Neuronal stem cell (in vitro differentiated cells): Measurements from ENCODE around the gene S100A11.

Source experiments
- DNase-seq: peaks from one replicate; pipeline ENCODE4 v3.0.0-alpha.2; 2013; ENCODE audit warnings: low spot score
- H2AFZ ChIP-seq: one replicate; pipeline ENCODE4 v1.6.1; 2013; ENCODE audit warnings: mild to moderate bottlenecking, low read length, inconsistent platforms
- H2AK5ac ChIP-seq: 2 replicates; pipeline ENCODE4 v1.6.1; 2013; ENCODE audit warnings: low read depth, mild to moderate bottlenecking, inconsistent platforms, low read length, moderate library complexity, mixed read lengths
- H2BK120ac ChIP-seq: 2 replicates; pipeline ENCODE4 v1.6.1; 2013; ENCODE audit warnings: low read depth, mild to moderate bottlenecking, inconsistent platforms, low read length, moderate library complexity, mixed read lengths
- H2BK12ac ChIP-seq: one replicate; pipeline ENCODE4 v1.6.1; 2013; ENCODE audit warnings: low read length, inconsistent platforms
- H2BK15ac ChIP-seq: 2 replicates; pipeline ENCODE4 v1.6.1; 2013; ENCODE audit warnings: mild to moderate bottlenecking, low read length, inconsistent platforms, mixed read lengths
- H2BK5ac ChIP-seq: one replicate; pipeline ENCODE4 v1.6.1; 2013; ENCODE audit warnings: inconsistent platforms, mild to moderate bottlenecking, low read length, moderate library complexity
- H3K14ac ChIP-seq: one replicate; pipeline ENCODE4 v1.6.1; 2013; ENCODE audit warnings: low read length, inconsistent platforms
- H3K18ac ChIP-seq: 2 replicates; pipeline ENCODE4 v1.6.1; 2013; ENCODE audit warnings: low read length, inconsistent platforms
- H3K23ac ChIP-seq: 2 replicates; pipeline ENCODE4 v1.6.1; 2013; ENCODE audit warnings: low read depth, mild to moderate bottlenecking, mixed read lengths, low read length, inconsistent platforms; ENCODE audit not compliant: poor library complexity
- H3K27ac ChIP-seq: replicated peaks from 3 replicates; pipeline ENCODE4 v1.5.1; 2013; ENCODE audit warnings: low read length, inconsistent platforms
- H3K27me3 ChIP-seq, 3 experiments: 2 replicates each; pipeline ENCODE4 v1.6.1; 2013; ENCODE audit warnings: low read length in 3 of 3, mild to moderate bottlenecking in 2 of 3, inconsistent platforms in 1 of 3, low read depth in 1 of 3, mixed read lengths in 1 of 3, moderate library complexity in 1 of 3; ENCODE audit not compliant: control insufficient read depth in 3 of 3, insufficient read depth in 3 of 3
- H3K36me3 ChIP-seq, 2 donors: replicated peaks in 1 of 2; 2 replicates each; pipeline ENCODE4 v1.6.1; 2013; ENCODE audit warnings: low read length in 2 of 2; ENCODE audit not compliant: control insufficient read depth in 2 of 2, insufficient read depth in 2 of 2
- H3K4ac ChIP-seq: 2 replicates; pipeline ENCODE4 v1.6.1; 2013; ENCODE audit warnings: inconsistent platforms, mild to moderate bottlenecking, low read length, moderate library complexity
- H3K4me1 ChIP-seq, 2 donors: 1 replicate in 1 of 2; 2 replicates in 1 of 2; pipeline ENCODE4 v1.6.1; 2013; ENCODE audit warnings: low read length in 2 of 2, low read depth in 1 of 2; ENCODE audit not compliant: control insufficient read depth in 2 of 2, insufficient read depth in 1 of 2
- H3K4me2 ChIP-seq: one replicate; pipeline ENCODE4 v1.6.1; 2013; ENCODE audit warnings: mild to moderate bottlenecking, low read length, inconsistent platforms; ENCODE audit not compliant: insufficient read depth, poor library complexity, severe bottlenecking
- H3K4me3 ChIP-seq, 2 donors: 2 replicates each; pipeline ENCODE4 v1.5.1; 2013; ENCODE audit warnings: low read length in 2 of 2, mild to moderate bottlenecking in 2 of 2, inconsistent platforms in 1 of 2, moderate library complexity in 1 of 2
- H3K79me1 ChIP-seq: one replicate; pipeline ENCODE4 v1.6.1; 2013; ENCODE audit warnings: low read depth, mild to moderate bottlenecking, inconsistent platforms, low read length, moderate library complexity
- H3K9ac ChIP-seq: one replicate; pipeline ENCODE4 v1.6.1; 2013; ENCODE audit warnings: mild to moderate bottlenecking, low read depth, low read length, inconsistent platforms; ENCODE audit not compliant: poor library complexity
- H3K9me3 ChIP-seq, 2 donors: replicated peaks in 1 of 2; 2 replicates each; pipeline versions ENCODE3 to v1.6.1; 2013; ENCODE audit warnings: low read length in 2 of 2, mild to moderate bottlenecking in 2 of 2, inconsistent platforms in 1 of 2, low read depth in 1 of 2, mixed read lengths in 1 of 2, moderate library complexity in 1 of 2; ENCODE audit not compliant: control insufficient read depth in 2 of 2, insufficient read depth in 1 of 2
- H4K8ac ChIP-seq: one replicate; pipeline ENCODE4 v1.6.1; 2013; ENCODE audit warnings: low read depth, mild to moderate bottlenecking, inconsistent platforms, low read length, moderate library complexity
- H4K91ac ChIP-seq: one replicate; pipeline ENCODE4 v1.6.1; 2013; ENCODE audit warnings: low read length, low read depth, mild to moderate bottlenecking, inconsistent platforms; ENCODE audit not compliant: poor library complexity
- WGBS, 2 donors: extraction: QIAGEN DNeasy Blood & Tissue Kit; methylation state at CpG; one replicate each; pipeline ENCODE4 v1.1.7; 2013; ENCODE audit warnings: missing lambda C conversion rate in 2 of 2, mixed read lengths in 1 of 2; ENCODE audit not compliant: insufficient read length in 2 of 2, insufficient replicate concordance in 1 of 2; ENCODE audit errors: extremely low coverage in 2 of 2; 5-methylcytosine and 5-hydroxymethylcytosine counted together

The S100A11 gene

DNA sequence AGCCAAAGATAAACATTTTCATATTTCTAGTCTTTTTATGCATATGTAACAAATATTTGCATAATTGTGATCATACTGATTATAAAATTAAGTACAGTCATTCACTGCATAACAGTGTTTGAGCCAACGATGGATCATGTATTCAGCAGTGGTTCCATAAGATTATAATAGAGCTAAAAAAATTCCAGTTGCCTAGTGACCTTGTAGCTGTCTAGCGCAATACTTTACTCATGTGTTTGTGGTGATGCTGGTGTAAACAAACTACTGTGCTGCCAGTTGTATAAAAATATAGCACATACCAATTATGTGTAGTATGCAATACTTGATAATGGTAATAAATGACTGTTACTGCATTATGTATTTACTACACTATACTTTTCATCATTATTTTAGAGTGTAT, 41.0 kb downstream of the S100A11 start:
- H3K27ac ChIP-seq, result no peak overlapping the region
- H3K18ac ChIP-seq, result no peak overlapping the region
- H2BK12ac ChIP-seq, result no peak overlapping the region
- H3K9me3 ChIP-seq, result peaks cover 0 to 6% of the 10 kb centered on the region in 2 donors
- no peak overlapping the region for H3K23ac ChIP-seq
- no peak overlapping the region for H3K14ac ChIP-seq
- no peak overlapping the region for H4K8ac ChIP-seq
- no peak overlapping the region for H2BK5ac ChIP-seq
- H3K27me3 ChIP-seq, result peaks cover 8 to 49% (median 39%) of the 10 kb centered on the region in 3 experiments
- H2BK120ac ChIP-seq, result no peak overlapping the region
- H3K9ac ChIP-seq, result no peak overlapping the region
- H3K4me1 ChIP-seq, result peaks cover 0 to 10% of the 10 kb centered on the region in 2 donors
- no peak overlapping the region for H4K91ac ChIP-seq
- no peaks in the 10 kb centered on the region for H3K79me1 ChIP-seq
- H3K4me3 ChIP-seq, result no peak overlapping the region
- no peak overlapping the region for H2AK5ac ChIP-seq
- WGBS, 2 donors, result no CpG with 5 or more reads among the region's 2 CpGs
- no peaks in the 10 kb centered on the region for H3K36me3 ChIP-seq
- H2AFZ ChIP-seq, result no peak overlapping the region
- no peak overlapping the region for H3K4ac ChIP-seq
- no peak overlapping the region for H3K4me2 ChIP-seq
- H2BK15ac ChIP-seq, result no peak overlapping the region
- no peak for DNase-seq

DNA sequence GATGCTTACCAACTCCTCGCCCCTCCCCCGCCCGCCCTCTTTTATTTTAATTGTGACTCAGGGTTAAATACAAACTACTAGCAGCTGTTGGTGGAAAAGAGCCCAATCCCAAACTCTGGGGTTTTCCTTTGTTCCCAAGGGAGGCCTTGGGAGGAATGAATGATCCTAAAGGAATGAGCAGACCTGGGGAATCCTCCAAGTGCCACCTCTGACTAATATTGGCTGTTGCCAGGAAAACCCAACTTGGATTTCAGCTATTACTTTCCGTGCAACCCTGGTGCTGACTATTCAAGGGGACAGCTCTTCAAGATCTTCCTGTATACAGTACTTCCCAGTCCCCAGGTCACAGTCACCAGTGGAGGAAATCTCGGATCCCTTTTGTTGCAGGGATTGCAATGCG, 41.8 kb downstream of the S100A11 start:
- no peak overlapping the region for H2BK5ac ChIP-seq
- H2AK5ac ChIP-seq, result no peak overlapping the region
- DNase-seq, result no peak
- no peak overlapping the region for H4K8ac ChIP-seq
- peaks cover 0 to 10% of the 10 kb centered on the region in 2 donors for H3K4me1 ChIP-seq
- no peak overlapping the region for H3K9ac ChIP-seq
- no peaks in the 10 kb centered on the region for H3K79me1 ChIP-seq
- H2AFZ ChIP-seq, result no peak overlapping the region
- H3K36me3 ChIP-seq, result no peaks in the 10 kb centered on the region
- H3K27me3 ChIP-seq, result peaks cover 9 to 58% (median 44%) of the 10 kb centered on the region in 3 experiments
- no peak overlapping the region for H3K23ac ChIP-seq
- H3K14ac ChIP-seq, result no peak overlapping the region
- H2BK120ac ChIP-seq, result no peak overlapping the region
- no peak overlapping the region for H3K27ac ChIP-seq
- no peak overlapping the region for H3K4me2 ChIP-seq
- no peak overlapping the region for H3K4me3 ChIP-seq
- H3K18ac ChIP-seq, result no peak overlapping the region
- H2BK15ac ChIP-seq, result no peak overlapping the region
- H2BK12ac ChIP-seq, result no peak overlapping the region
- H3K9me3 ChIP-seq, result peaks cover 0 to 6% of the 10 kb centered on the region in 2 donors
- no peak overlapping the region for H3K4ac ChIP-seq
- H4K91ac ChIP-seq, result no peak overlapping the region
- WGBS, 2 donors, result no CpG with 5 or more reads among the region's 6 CpGs

DNA sequence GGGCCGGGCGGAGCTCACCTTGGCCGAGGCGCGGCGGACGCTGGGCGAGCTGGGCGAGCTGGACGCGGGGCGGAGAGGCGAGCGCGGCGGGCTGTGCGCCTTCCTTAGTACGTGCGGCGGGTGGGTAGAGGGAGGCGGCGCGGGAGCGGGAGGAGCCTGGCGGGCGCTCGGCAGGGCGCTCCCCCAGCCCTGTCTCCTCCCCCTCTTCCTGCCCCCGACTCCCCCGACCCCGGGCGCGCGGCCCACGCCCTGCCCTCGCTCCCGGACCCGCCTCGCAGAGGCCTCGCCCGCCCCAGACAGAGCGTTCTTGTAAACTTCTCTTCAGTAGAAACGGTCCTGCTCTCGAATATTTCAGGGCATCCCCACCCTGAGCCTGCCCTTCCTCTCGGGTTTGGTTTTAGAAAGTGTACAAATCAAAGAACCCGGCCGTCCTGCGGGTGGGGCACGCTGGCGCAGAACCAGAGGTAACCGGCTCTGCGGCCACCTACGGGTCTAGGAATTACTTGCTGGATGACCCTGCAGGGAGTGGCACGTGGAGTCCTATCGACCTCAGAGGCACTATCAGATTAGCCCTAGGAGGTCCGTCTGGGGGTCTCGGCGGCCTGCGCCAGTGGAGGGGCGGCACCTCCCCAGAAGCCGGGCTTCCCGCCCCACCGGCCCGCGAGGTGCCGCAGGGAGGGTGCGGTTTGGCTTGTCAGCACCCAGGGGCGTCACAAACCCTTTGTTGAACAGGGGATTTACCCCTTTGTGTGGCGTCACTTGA, 42.9 kb downstream of the S100A11 start, which contains the start of gene S100A10:
Gene S100A10, minus strand, starts transcription at position 126 of the 763 bp plus-strand sequence. CDS start 7,629 bp downstream, outside the sequence.
- H3K14ac ChIP-seq, result peak within 1 kb of the TSS; percentile 72
- H2BK5ac ChIP-seq, result no peak within 1 kb of the TSS
- WGBS, 2 donors, result no CpG with 5 or more reads among the region's 69 CpGs
- DNase-seq, result no peak
- H2BK120ac ChIP-seq, result no peak within 1 kb of the TSS
- peak within 1 kb of the TSS; percentile 31 to 71 for H3K4me3 ChIP-seq
- H3K27me3 ChIP-seq, result peaks cover 9 to 62% (median 47%) of the 10 kb centered on the region in 3 experiments
- peaks cover 0 to 6% of the 10 kb centered on the region in 2 donors for H3K9me3 ChIP-seq
- H3K9ac ChIP-seq, result peak within 1 kb of the TSS; percentile 70
- H3K23ac ChIP-seq, result peak within 1 kb of the TSS; percentile 61
- no peak within 1 kb of the TSS for H2BK15ac ChIP-seq
- peak within 1 kb of the TSS; percentile 88 for H2AFZ ChIP-seq
- H3K4me1 ChIP-seq, result peaks cover 0 to 10% of the 10 kb centered on the region in 2 donors
- peak within 1 kb of the TSS; percentile 78 for H3K18ac ChIP-seq
- H2AK5ac ChIP-seq, result no peak within 1 kb of the TSS
- H2BK12ac ChIP-seq, result no peak within 1 kb of the TSS
- H3K79me1 ChIP-seq, result no peaks in the 10 kb centered on the region
- no peak within 1 kb of the TSS for H3K27ac ChIP-seq
- H3K4ac ChIP-seq, result no peak within 1 kb of the TSS
- no peak within 1 kb of the TSS for H4K8ac ChIP-seq
- no peak within 1 kb of the TSS for H4K91ac ChIP-seq
- no peaks in the 10 kb centered on the region for H3K36me3 ChIP-seq
- H3K4me2 ChIP-seq, result peak within 1 kb of the TSS; percentile 70

DNA sequence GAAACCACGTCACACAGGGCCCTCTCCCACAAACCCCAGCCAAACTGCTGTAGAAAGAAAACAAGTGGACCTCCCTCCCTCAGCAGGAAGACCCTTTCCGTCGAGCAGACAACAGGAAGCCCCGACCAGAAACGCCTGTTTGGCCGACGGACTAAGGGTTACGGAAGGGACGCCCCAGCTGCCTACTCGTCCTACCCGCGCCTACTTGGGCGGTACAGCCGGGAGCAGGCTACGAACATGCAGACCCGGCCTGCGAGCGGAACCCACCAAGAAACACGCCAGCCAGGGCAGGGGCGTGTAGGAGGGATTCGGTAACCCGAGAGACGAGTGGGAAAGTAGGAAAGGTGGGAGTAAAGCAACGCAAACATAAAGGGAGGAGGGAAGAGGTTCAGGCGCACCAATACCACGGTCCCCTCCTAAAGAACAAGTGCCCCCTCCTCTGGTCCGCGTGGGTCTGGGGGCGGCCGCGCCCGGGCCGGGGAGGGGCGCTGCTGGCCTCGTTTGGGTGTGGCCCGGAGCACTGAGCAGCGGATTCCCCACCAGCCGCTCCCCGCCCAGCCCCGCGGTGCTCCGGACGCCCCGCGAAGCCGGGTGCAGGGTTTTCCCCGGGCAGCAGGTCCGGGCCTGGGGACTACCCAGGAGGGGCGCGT, 43.6 kb downstream of the S100A11 start:
- Histone ChIP-seq H3K9ac (peak overlapping the region; percentile 70), H3K79me1 (no peaks in the 10 kb centered on the region), H3K4ac (no peak overlapping the region), H4K8ac (no peak overlapping the region), H3K27ac (no peak overlapping the region), H3K18ac (peak overlapping the region; percentile 78), H3K9me3 (peaks cover 0 to 6% of the 10 kb centered on the region in 2 donors), H2BK5ac (no peak overlapping the region), H2AK5ac (no peak overlapping the region), H3K4me3 (peak overlapping the region; percentile 31 to 66), H3K4me2 (peak overlapping the region; percentile 70), H3K23ac (peak overlapping the region; percentile 61), H3K36me3 (no peaks in the 10 kb centered on the region), H2AFZ (peak overlapping the region; percentile 88), H3K4me1 (peaks cover 0 to 10% of the 10 kb centered on the region in 2 donors), H3K14ac (peak overlapping the region; percentile 72), H2BK12ac (no peak overlapping the region), H4K91ac (no peak overlapping the region), H2BK15ac (no peak overlapping the region), H2BK120ac (no peak overlapping the region), H3K27me3 (peaks cover 9 to 62% (median 47%) of the 10 kb centered on the region in 3 experiments)
- WGBS, 2 donors, result no CpG with 5 or more reads among the region's 50 CpGs
- DNase-seq, result no peak
